K562 (cell line): ENCODE measurements around the gene NUP160.

Experiments used
- ARNT ChIP-seq, 2 experiments: fragments of 450-650 bp; IDR thresholded peaks; 2 replicates each; pipeline ENCODE4 v1.6.1; 2016; ENCODE audit warnings: mild to moderate bottlenecking in 1 of 2
- EGR1 ChIP-seq: fragments of 450-650 bp; conservative IDR thresholded peaks from 2 replicates; pipeline ENCODE4 v1.6.1; 2017; ENCODE audit warnings: mild to moderate bottlenecking
- ELF4 ChIP-seq: fragments of 450-650 bp; formaldehyde crosslinking; IDR thresholded peaks from 2 replicates; pipeline ENCODE4 v1.4.0; 2022; ENCODE audit warnings: missing genetic modification characterization
- HDAC2 ChIP-seq: fragments of 450-650 bp; IDR thresholded peaks from 2 replicates; pipeline ENCODE4 v1.6.1; 2016; ENCODE audit warnings: mild to moderate bottlenecking
- HLTF ChIP-seq: fragments of 450-650 bp; IDR thresholded peaks from 2 replicates; pipeline ENCODE4 v1.6.1; 2016
- NR3C1 ChIP-seq: sonication (generic); formaldehyde crosslinking; IDR thresholded peaks from 2 replicates; pipeline ENCODE4 v1.8.1; 2022; ENCODE audit warnings: missing genetic modification reagents
- ZNF174 ChIP-seq: fragments of 250-450 bp; sonication (Bioruptor Pico); IDR thresholded peaks from 2 replicates; pipeline ENCODE4 v1.4.0; 2020; ENCODE audit warnings: mild to moderate bottlenecking
- ZNF274 ChIP-seq: IDR thresholded peaks from 2 replicates; pipeline ENCODE4 v1.6.1; 2011; ENCODE audit warnings: low read depth, mild to moderate bottlenecking, low read length, moderate library complexity, borderline replicate concordance
- ZNF830 ChIP-seq: fragments of 250-450 bp; sonication (Bioruptor Pico); IDR thresholded peaks from 2 replicates; pipeline ENCODE4 v1.5.0; 2021; ENCODE audit warnings: mild to moderate bottlenecking
- ZSCAN29 ChIP-seq: fragments of 450-650 bp; IDR thresholded peaks from 2 replicates; pipeline ENCODE4 v1.6.1; 2017
- TF ChIP-seq, protein P1 (sequence below): sonication (generic); formaldehyde crosslinking; IDR thresholded peaks from 2 replicates; pipeline ENCODE4 v1.9.0; 2022; ENCODE audit warnings: mild to moderate bottlenecking, missing genetic modification reagents
- TF ChIP-seq, protein P2 (sequence below), 3 experiments: IDR thresholded peaks in 2 of 3; conservative IDR thresholded peaks in 1 of 3; 2 replicates each; pipeline ENCODE4 v1.5.1; 2011 to 2012; ENCODE audit warnings: low read length in 3 of 3, mild to moderate bottlenecking in 3 of 3, control low read depth in 2 of 3, improper control_type of control experiment in 1 of 3, inconsistent platforms in 1 of 3, low read depth in 1 of 3, mixed read lengths in 1 of 3, moderate library complexity in 1 of 3; ENCODE audit not compliant: insufficient read depth in 2 of 3

DNA sequence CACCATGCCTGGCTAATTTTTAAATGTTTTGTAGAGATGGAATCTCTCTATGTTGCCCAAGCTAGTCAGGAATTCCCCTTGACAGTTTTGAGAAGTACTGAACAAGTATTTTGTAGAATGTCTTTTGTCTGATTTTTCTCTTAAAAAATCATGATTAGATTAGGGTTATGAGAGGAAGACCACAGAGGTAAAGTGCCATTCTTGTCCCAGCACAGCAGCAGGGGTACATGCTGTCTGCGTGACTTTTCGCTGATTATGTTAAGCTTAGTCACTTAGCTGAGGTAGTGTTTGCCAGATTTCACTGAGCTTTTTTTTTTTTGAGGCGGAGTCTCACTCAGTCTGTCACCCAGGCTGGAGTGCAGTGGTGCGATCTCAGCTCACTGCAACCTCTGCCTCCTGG is 13.6 kb upstream of the NUP160 start:
- TF ChIP-seq ZNF274 (no peak), HLTF (no peak), ZSCAN29 (no peak), HDAC2 (no peak), ZNF174 (CRISPR knock-in tag) (no peak), EGR1 (no peak), ARNT (IDR thresholded peaks at IDR 0.05) (no peak), NR3C1 (CRISPR knock-in tag) (no peak), ELF4 (CRISPR knock-in tag) (no peak), ZNF830 (CRISPR knock-in tag) (no peak)
- TF ChIP-seq, protein P1, sequence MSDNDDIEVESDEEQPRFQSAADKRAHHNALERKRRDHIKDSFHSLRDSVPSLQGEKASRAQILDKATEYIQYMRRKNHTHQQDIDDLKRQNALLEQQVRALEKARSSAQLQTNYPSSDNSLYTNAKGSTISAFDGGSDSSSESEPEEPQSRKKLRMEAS (CRISPR knock-in tag), result no peak
- TF ChIP-seq, protein P2, sequence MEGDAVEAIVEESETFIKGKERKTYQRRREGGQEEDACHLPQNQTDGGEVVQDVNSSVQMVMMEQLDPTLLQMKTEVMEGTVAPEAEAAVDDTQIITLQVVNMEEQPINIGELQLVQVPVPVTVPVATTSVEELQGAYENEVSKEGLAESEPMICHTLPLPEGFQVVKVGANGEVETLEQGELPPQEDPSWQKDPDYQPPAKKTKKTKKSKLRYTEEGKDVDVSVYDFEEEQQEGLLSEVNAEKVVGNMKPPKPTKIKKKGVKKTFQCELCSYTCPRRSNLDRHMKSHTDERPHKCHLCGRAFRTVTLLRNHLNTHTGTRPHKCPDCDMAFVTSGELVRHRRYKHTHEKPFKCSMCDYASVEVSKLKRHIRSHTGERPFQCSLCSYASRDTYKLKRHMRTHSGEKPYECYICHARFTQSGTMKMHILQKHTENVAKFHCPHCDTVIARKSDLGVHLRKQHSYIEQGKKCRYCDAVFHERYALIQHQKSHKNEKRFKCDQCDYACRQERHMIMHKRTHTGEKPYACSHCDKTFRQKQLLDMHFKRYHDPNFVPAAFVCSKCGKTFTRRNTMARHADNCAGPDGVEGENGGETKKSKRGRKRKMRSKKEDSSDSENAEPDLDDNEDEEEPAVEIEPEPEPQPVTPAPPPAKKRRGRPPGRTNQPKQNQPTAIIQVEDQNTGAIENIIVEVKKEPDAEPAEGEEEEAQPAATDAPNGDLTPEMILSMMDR (IDR thresholded peaks at IDR 0.05 in 2 of 3, conservative IDR thresholded peaks at IDR 0.05 in 1 of 3; ENCODE audit: insufficient read depth in 2 of 3, low read depth in 1 of 3, low read length in 3 of 3), result no peak
